HEK293 (cell line): Measurements from ENCODE around the gene FLYWCH1.
A peak's percentile ranks its signal among the peaks of the same experiment; 100 is the strongest.

Source experiments
- BCL11A ChIP-seq: fragments of 450-650 bp; formaldehyde crosslinking; IDR thresholded peaks from 2 replicates; pipeline ENCODE4 v1.5.1; 2016; ENCODE audit warnings: low read depth, missing biosample characterization, missing genetic modification characterization
- BCL11B ChIP-seq: fragments of 450-650 bp; formaldehyde crosslinking; IDR thresholded peaks from 2 replicates; pipeline ENCODE4 v1.5.1; 2016; ENCODE audit warnings: low read depth, missing biosample characterization, missing genetic modification characterization
- GLIS2 ChIP-seq: fragments of 450-650 bp; formaldehyde crosslinking; IDR thresholded peaks from 2 replicates; pipeline ENCODE4 v1.5.1; 2016; ENCODE audit warnings: missing biosample characterization, missing genetic modification characterization
- HOXA7 ChIP-seq: sonication (generic); formaldehyde crosslinking; IDR thresholded peaks from 2 replicates; pipeline ENCODE4 v1.8.1; 2022; ENCODE audit warnings: missing genetic modification reagents, borderline replicate concordance
- KLF16 ChIP-seq: fragments of 450-650 bp; formaldehyde crosslinking; IDR thresholded peaks from 2 replicates; pipeline ENCODE4 v1.5.1; 2017; ENCODE audit warnings: missing biosample characterization, missing genetic modification characterization
- KLF8 ChIP-seq: fragments of 450-650 bp; formaldehyde crosslinking; IDR thresholded peaks from 2 replicates; pipeline ENCODE4 v1.5.1; 2016; ENCODE audit warnings: missing biosample characterization, missing genetic modification characterization
- PRDM10 ChIP-seq: fragments of 450-650 bp; formaldehyde crosslinking; IDR thresholded peaks from 2 replicates; pipeline ENCODE4 v1.5.1; 2016; ENCODE audit warnings: missing biosample characterization, missing genetic modification characterization
- PRDM4 ChIP-seq: fragments of 450-650 bp; formaldehyde crosslinking; IDR thresholded peaks from 2 replicates; pipeline ENCODE4 v1.5.1; 2017; ENCODE audit warnings: missing biosample characterization, missing genetic modification characterization
- YY1 ChIP-seq: fragments of 450-650 bp; formaldehyde crosslinking; IDR thresholded peaks from 2 replicates; pipeline ENCODE4 v1.5.1; 2018; ENCODE audit warnings: missing biosample characterization, missing genetic modification characterization
- YY2 ChIP-seq: fragments of 450-650 bp; formaldehyde crosslinking; IDR thresholded peaks from 2 replicates; pipeline ENCODE4 v1.5.1; 2016; ENCODE audit warnings: missing biosample characterization, missing genetic modification characterization
- ZBTB10 ChIP-seq: fragments of 450-650 bp; formaldehyde crosslinking; IDR thresholded peaks from 2 replicates; pipeline ENCODE4 v1.5.1; 2016; ENCODE audit warnings: missing biosample characterization, missing genetic modification characterization
- ZBTB48 ChIP-seq: fragments of 450-650 bp; formaldehyde crosslinking; IDR thresholded peaks from 2 replicates; pipeline ENCODE4 v1.5.1; 2016; ENCODE audit warnings: missing biosample characterization, missing genetic modification characterization
- ZNF16 ChIP-seq: fragments of 450-650 bp; formaldehyde crosslinking; IDR thresholded peaks from 2 replicates; pipeline ENCODE4 v1.5.1; 2016; ENCODE audit warnings: low read depth, missing biosample characterization, missing genetic modification characterization
- ZNF624 ChIP-seq: fragments of 450-650 bp; formaldehyde crosslinking; IDR thresholded peaks from 2 replicates; pipeline ENCODE4 v1.5.1; 2017; ENCODE audit warnings: missing biosample characterization, missing genetic modification characterization
- ZNF629 ChIP-seq: fragments of 450-650 bp; formaldehyde crosslinking; IDR thresholded peaks from 2 replicates; pipeline ENCODE4 v1.5.1; 2017; ENCODE audit warnings: missing biosample characterization, missing genetic modification characterization
- ZNF658 ChIP-seq: fragments of 450-650 bp; formaldehyde crosslinking; IDR thresholded peaks from 2 replicates; pipeline ENCODE4; 2016; ENCODE audit warnings: missing biosample characterization, missing genetic modification characterization
- ZNF76 ChIP-seq: fragments of 450-650 bp; formaldehyde crosslinking; IDR thresholded peaks from 2 replicates; pipeline ENCODE4; 2016; ENCODE audit warnings: low read depth, missing biosample characterization, missing genetic modification characterization, borderline replicate concordance
- ZXDB ChIP-seq: fragments of 450-650 bp; formaldehyde crosslinking; IDR thresholded peaks from 2 replicates; pipeline ENCODE4 v1.5.1; 2016; ENCODE audit warnings: missing biosample characterization, missing genetic modification characterization
- TF ChIP-seq, protein P1 (sequence below): fragments of 450-650 bp; formaldehyde crosslinking; IDR thresholded peaks from 2 replicates; pipeline ENCODE4 v1.5.1; 2016; ENCODE audit warnings: missing biosample characterization, missing genetic modification characterization
- TF ChIP-seq, protein P2 (sequence below): fragments of 450-650 bp; formaldehyde crosslinking; IDR thresholded peaks from 2 replicates; pipeline ENCODE4 v1.5.1; 2016; ENCODE audit warnings: missing biosample characterization, missing genetic modification characterization
- TF ChIP-seq, protein P3 (sequence below): fragments of 450-650 bp; formaldehyde crosslinking; optimal IDR thresholded peaks from 2 replicates; pipeline ENCODE3; 2016; ENCODE audit warnings: missing biosample characterization, mild to moderate bottlenecking, missing genetic modification characterization
- TF ChIP-seq, protein P4 (sequence below): fragments of 450-650 bp; formaldehyde crosslinking; IDR thresholded peaks from 2 replicates; pipeline ENCODE4 v1.5.1; 2016; ENCODE audit warnings: missing biosample characterization, missing genetic modification characterization

Gene FLYWCH1

GRCh38 chr16:2867987-2868789 is 43.5 kb upstream of the FLYWCH1 start (continued):
- TF ChIP-seq PRDM10 = 0 out of 2 replicates have a peak, but pooled peaks have one; percentile 28
- TF ChIP-seq ZNF76 (tag by site-specific recombination) = peak; percentile 96
- TF ChIP-seq, protein P1, sequence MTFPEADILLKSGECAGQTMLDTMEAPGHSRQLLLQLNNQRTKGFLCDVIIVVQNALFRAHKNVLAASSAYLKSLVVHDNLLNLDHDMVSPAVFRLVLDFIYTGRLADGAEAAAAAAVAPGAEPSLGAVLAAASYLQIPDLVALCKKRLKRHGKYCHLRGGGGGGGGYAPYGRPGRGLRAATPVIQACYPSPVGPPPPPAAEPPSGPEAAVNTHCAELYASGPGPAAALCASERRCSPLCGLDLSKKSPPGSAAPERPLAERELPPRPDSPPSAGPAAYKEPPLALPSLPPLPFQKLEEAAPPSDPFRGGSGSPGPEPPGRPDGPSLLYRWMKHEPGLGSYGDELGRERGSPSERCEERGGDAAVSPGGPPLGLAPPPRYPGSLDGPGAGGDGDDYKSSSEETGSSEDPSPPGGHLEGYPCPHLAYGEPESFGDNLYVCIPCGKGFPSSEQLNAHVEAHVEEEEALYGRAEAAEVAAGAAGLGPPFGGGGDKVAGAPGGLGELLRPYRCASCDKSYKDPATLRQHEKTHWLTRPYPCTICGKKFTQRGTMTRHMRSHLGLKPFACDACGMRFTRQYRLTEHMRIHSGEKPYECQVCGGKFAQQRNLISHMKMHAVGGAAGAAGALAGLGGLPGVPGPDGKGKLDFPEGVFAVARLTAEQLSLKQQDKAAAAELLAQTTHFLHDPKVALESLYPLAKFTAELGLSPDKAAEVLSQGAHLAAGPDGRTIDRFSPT = peak; percentile 97
- peak; percentile 62 for TF ChIP-seq KLF16 (tag by site-specific recombination)
- TF ChIP-seq, protein P2, sequence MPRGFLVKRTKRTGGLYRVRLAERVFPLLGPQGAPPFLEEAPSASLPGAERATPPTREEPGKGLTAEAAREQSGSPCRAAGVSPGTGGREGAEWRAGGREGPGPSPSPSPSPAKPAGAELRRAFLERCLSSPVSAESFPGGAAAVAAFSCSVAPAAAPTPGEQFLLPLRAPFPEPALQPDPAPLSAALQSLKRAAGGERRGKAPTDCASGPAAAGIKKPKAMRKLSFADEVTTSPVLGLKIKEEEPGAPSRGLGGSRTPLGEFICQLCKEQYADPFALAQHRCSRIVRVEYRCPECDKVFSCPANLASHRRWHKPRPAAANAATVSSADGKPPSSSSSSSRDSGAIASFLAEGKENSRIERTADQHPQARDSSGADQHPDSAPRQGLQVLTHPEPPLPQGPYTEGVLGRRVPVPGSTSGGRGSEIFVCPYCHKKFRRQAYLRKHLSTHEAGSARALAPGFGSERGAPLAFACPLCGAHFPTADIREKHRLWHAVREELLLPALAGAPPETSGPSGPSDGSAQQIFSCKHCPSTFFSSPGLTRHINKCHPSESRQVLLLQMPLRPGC (tag by site-specific recombination) = 0 out of 2 replicates have a peak, but pooled peaks have one; percentile 17
- peak; percentile 51; the same call in 1 of the 2 replicates for TF ChIP-seq PRDM4 (tag by site-specific recombination)
- peak; percentile 80 for TF ChIP-seq KLF8 (tag by site-specific recombination)
- TF ChIP-seq ZNF16 (tag by site-specific recombination) = no peak
- no peak for TF ChIP-seq HOXA7 (CRISPR knock-in tag)
- TF ChIP-seq YY2 (tag by site-specific recombination) = peak; percentile 98
- no peak for TF ChIP-seq ZNF624 (tag by site-specific recombination)
- TF ChIP-seq ZNF629 (tag by site-specific recombination) = peak; percentile 80
- TF ChIP-seq ZNF658 (tag by site-specific recombination) = no peak
- peak; percentile 90 for TF ChIP-seq GLIS2 (tag by site-specific recombination)
- peak; percentile 97 for TF ChIP-seq YY1
- peak; percentile 66; the same call in 1 of the 2 replicates for TF ChIP-seq BCL11A (tag by site-specific recombination)
- TF ChIP-seq ZXDB (tag by site-specific recombination) = peak; percentile 95
- TF ChIP-seq ZBTB10 (tag by site-specific recombination) = peak; percentile 41; the same call in 1 of the 2 replicates
- TF ChIP-seq, protein P3, sequence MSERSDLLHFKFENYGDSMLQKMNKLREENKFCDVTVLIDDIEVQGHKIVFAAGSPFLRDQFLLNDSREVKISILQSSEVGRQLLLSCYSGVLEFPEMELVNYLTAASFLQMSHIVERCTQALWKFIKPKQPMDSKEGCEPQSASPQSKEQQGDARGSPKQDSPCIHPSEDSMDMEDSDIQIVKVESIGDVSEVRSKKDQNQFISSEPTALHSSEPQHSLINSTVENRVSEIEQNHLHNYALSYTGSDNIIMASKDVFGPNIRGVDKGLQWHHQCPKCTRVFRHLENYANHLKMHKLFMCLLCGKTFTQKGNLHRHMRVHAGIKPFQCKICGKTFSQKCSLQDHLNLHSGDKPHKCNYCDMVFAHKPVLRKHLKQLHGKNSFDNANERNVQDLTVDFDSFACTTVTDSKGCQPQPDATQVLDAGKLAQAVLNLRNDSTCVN (tag by site-specific recombination) = peak; percentile 41
- peak; percentile 90 for TF ChIP-seq BCL11B
- TF ChIP-seq, protein P4, sequence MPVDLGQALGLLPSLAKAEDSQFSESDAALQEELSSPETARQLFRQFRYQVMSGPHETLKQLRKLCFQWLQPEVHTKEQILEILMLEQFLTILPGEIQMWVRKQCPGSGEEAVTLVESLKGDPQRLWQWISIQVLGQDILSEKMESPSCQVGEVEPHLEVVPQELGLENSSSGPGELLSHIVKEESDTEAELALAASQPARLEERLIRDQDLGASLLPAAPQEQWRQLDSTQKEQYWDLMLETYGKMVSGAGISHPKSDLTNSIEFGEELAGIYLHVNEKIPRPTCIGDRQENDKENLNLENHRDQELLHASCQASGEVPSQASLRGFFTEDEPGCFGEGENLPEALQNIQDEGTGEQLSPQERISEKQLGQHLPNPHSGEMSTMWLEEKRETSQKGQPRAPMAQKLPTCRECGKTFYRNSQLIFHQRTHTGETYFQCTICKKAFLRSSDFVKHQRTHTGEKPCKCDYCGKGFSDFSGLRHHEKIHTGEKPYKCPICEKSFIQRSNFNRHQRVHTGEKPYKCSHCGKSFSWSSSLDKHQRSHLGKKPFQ (tag by site-specific recombination) = 0 out of 2 replicates have a peak, but pooled peaks have one; percentile 21
- peak; percentile 50; the same call in 1 of the 2 replicates for TF ChIP-seq ZBTB48 (tag by site-specific recombination)
